Psoas muscle (tissue), 8 donors: ENCODE measurements around the gene ZNF578. TPM values are rescaled to one million over a fixed set of nuclear protein-coding genes. Genes with fewer than 3 reads are reported as not detected.
A peak's percentile ranks its signal among the peaks of the same experiment; 100 is the strongest.
"Not testable (repeated sequence)": the region's sequence is repeated elsewhere in the genome, so short reads cannot be mapped to it uniquely, and the experiment has no call there.

Source experiments
- ATAC-seq, 4 donors: fragments of 200-7000 bp; cut with Tn5 transposase; one replicate each; pipeline ENCODE4 v1.9.1; 2020; ENCODE audit warnings: moderate library complexity in 3 of 4, mild to moderate bottlenecking in 2 of 4
- DNase-seq, 2 donors: peaks; one replicate each; pipeline ENCODE4 v3.0.0-alpha.2; 2020
- H3K27ac ChIP-seq: fragments of 200-600 bp; one replicate; pipeline ENCODE4 v1.8.0; 2022
- H3K27me3 ChIP-seq, 3 donors: fragments of 200-600 bp in 1 of 3; one replicate each; pipeline versions ENCODE4 v1.6.1 to v1.8.0; 2013 to 2022; ENCODE audit warnings: low read length in 2 of 3, mild to moderate bottlenecking in 2 of 3, moderate library complexity in 1 of 3; ENCODE audit not compliant: insufficient read depth in 3 of 3
- H3K36me3 ChIP-seq, 2 donors: fragments of 200-600 bp in 1 of 2; one replicate each; pipeline versions ENCODE4 v1.6.1 to v1.8.0; 2013 to 2022; ENCODE audit warnings: low read depth in 1 of 2, mild to moderate bottlenecking in 1 of 2, moderate library complexity in 1 of 2; ENCODE audit not compliant: insufficient read depth in 1 of 2
- H3K4me1 ChIP-seq: fragments of 200-600 bp; one replicate; pipeline ENCODE4 v1.8.0; 2022
- H3K4me3 ChIP-seq: fragments of 200-600 bp; one replicate; pipeline ENCODE4 v1.8.0; 2022; ENCODE audit warnings: mild to moderate bottlenecking
- H3K9me3 ChIP-seq: fragments of 200-600 bp; one replicate; pipeline ENCODE4 v1.8.0; 2022
- WGBS, 3 donors: extraction: QIAGEN DNeasy Blood & Tissue Kit; methylation state at CpG; one replicate each; pipeline versions ENCODE4 v1.1.6 to v1.1.7; 2013; 5-methylcytosine and 5-hydroxymethylcytosine counted together
- intact Hi-C, 2 donors: fragments of 100-400 bp; cut with DNase I; formaldehyde crosslinking; loops; one replicate each; pipeline versions ENCODE4 v1.11.0 to v1.14.2; 2022
- polyA plus RNA-seq, 3 donors: library from polyadenylated mRNA; stranded (reverse); fragments of 200-250 nt; gene quantifications; one replicate each; pipeline ENCODE4 v1.2.3, GENCODE V29; 2013
- total RNA-seq, 4 donors: library from RNA; stranded (reverse); fragmentation: NEBNext Ultra II Directional in 2 of 4; extraction: Animal tissue kit (Norgen Biotek cat#: 25700) in 2 of 4; gene quantifications; one replicate each; pipeline versions ENCODE4 v1.2.1 to v1.2.4, GENCODE V29; 2021 to 2023
- TF ChIP-seq, protein P1 (sequence below): fragments of 200-600 bp; IDR thresholded peaks from one replicate; pipeline ENCODE4 v1.8.0; 2022; ENCODE audit warnings: antibody characterized with exemption
- donor health status: healthy with polysubstance abuse.
- donor health status: DM: no; HTN: no; CAD: no; lungs with moderate emphysema.
- donor health status: Bipolar disorder and iron deficiency.
- donor health status: healthy.
- donor health status: DM: yes; HTN: yes; CAD: no.
- donor health status: DM: no; HTN: no; CAD: no.
- donor health status: DM: no; HTN: no; CAD: no.
- donor health status: DM: yes; HTN: yes; CAD: no.

The ZNF578 gene
- total and polyA plus RNA-seq, 7 donors = 0.10 to 0.71 (median 0.41) TPM

DNA sequence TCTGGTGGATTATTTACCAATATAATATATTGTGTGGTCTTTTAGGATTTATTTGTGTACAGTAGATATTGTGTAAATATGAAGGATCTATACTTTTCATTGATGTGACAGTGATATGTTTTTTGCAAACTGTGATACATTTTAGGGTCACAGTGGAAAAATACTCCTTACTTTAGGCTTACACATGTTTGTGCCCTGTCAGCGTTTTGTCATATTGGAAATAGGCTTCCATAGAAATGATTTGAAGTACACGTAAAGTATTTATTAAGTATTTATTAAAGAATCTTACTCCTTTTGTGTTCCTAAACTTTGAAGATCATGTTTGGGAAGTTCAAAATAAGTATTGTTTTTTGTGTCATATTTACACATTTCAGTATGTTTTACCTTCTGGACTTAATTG, 79.1 kb downstream of the ZNF578 start:
- Histone ChIP-seq H3K4me3 (no peak overlapping the region), H3K27me3 (no peaks in the 10 kb centered on the region), H3K9me3 (no peaks in the 10 kb centered on the region), H3K4me1 (peaks cover 18% of the 10 kb centered on the region), H3K27ac (no peak overlapping the region), H3K36me3 (no peaks in the 10 kb centered on the region)
- ATAC-seq (no peak), DNase-seq (no peak)
- 92 to 97% (median 95%) methylated on average over 2 of the region's 2 CpGs for WGBS, 3 donors
- intact Hi-C loops = no loop called here
- TF ChIP-seq, protein P1, sequence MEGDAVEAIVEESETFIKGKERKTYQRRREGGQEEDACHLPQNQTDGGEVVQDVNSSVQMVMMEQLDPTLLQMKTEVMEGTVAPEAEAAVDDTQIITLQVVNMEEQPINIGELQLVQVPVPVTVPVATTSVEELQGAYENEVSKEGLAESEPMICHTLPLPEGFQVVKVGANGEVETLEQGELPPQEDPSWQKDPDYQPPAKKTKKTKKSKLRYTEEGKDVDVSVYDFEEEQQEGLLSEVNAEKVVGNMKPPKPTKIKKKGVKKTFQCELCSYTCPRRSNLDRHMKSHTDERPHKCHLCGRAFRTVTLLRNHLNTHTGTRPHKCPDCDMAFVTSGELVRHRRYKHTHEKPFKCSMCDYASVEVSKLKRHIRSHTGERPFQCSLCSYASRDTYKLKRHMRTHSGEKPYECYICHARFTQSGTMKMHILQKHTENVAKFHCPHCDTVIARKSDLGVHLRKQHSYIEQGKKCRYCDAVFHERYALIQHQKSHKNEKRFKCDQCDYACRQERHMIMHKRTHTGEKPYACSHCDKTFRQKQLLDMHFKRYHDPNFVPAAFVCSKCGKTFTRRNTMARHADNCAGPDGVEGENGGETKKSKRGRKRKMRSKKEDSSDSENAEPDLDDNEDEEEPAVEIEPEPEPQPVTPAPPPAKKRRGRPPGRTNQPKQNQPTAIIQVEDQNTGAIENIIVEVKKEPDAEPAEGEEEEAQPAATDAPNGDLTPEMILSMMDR = no peak

DNA sequence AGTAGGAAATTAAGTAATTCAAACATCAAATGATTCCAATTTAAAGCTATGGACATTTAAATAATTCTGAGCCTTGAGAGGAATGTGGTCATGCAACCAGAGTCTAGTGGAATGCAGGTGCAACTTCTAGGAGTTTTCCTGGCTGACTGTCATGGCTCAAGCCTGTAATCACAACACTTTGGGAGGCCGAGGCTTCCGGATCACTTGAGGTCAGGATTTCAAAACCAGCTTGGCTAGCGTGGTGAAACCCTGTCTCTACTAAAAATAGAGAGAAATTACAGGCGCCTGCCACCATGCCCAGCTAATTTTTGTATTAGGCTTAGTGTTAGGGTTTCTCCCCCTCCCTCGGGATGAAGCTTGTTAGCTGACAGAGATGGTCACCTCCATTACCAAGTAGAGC, 80.5 kb downstream of the ZNF578 start:
- H3K27ac ChIP-seq = peak overlapping the region; percentile 76
- H3K4me1 ChIP-seq = peaks cover 12% of the 10 kb centered on the region
- H3K36me3 ChIP-seq = no peaks in the 10 kb centered on the region
- H3K27me3 ChIP-seq = no peaks in the 10 kb centered on the region
- peak overlapping the region; percentile 28 for H3K4me3 ChIP-seq
- DNase-seq (peak; percentile 42 to 74), ATAC-seq (peak; percentile 82 to 88 (median 87))
- TF ChIP-seq, protein P1 = no peak
- no peaks in the 10 kb centered on the region for H3K9me3 ChIP-seq
- intact Hi-C loops = no loop called here
- WGBS, 3 donors = 25 to 40% (median 29%) methylated on average over 5 of the region's 5 CpGs

DNA sequence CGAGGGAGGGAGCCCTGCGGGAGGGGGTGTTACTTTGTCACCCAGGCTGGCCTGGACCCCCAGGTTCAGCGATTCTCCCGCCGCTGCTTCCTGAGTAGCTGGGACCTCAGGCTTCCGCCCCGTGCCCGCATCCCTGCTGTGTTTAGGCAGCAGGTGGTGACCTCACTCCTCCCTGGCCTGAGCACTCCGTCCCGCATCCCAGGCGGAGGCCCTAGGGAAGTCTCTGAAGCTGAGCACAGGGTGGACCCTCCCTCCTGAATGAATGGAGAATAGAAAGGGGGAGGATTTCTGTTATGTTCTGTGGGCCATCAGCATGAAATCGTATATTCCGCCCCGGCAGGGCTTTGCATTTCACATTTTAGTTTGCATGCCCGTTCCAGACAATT, 82.0 kb downstream of the ZNF578 start:
- H3K36me3 ChIP-seq, H3K9me3 ChIP-seq, H3K27me3 ChIP-seq: not testable (repeated sequence)
- Histone ChIP-seq H3K4me3 (peak overlapping the region; percentile 62), H3K4me1 (peaks cover 12% of the 10 kb centered on the region), H3K27ac (peak overlapping the region; percentile 70)
- ATAC-seq = peak in 1 of 4 donors; percentile 15
- intact Hi-C loops = loop anchor here in 1 of 2 donors (5.0 kb wide), 2 partner anchors 37 to 67 kb away; partner anchors contain the start of gene ZNF701
- WGBS, 3 donors = 1 to 5% (median 4%) methylated on average over 14 to 15 of the region's 15 CpGs
- peak; percentile 27 to 58 for DNase-seq

DNA sequence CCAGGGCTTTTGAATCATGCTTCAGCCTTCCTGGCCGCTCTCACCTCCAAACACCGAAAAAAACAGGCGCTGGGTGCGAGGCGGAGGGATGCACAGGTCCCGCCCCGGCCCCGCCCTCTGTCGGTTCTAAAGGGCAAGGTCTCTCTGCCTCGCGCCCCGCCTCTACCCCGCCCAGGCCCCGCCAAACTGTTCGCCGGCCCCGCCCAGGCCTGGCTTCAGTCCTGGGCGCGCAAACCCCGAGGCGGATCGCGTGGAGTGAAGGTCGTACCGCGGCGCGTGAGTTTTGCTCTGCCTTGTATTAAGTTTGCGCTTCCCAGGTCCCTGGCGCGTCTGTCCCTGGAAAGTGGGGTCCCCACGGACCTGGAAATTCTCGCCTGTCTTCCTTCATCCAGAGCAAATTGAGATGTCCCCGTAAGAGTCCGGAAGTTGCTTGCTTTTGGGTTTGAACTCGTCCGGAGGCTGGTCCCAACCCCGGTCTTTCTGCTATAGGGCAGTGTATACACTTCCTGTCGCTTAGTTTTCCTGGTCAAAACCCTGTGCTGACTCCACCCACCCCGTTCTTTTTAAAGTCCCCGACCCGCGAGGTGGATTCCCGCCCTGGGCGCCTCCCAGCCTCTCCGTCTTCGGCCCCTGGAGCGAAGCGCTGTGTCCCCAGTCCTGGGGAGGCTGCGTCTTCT, 82.6 kb downstream of the ZNF578 start:
- H3K4me1 ChIP-seq = peaks cover 12% of the 10 kb centered on the region
- H3K9me3 ChIP-seq = no peaks in the 10 kb centered on the region
- TF ChIP-seq, protein P1 = peak; percentile 27
- ATAC-seq (peak; percentile 90 to 93 (median 92)), DNase-seq (peak; percentile 91 to 93)
- no peaks in the 10 kb centered on the region for H3K27me3 ChIP-seq
- WGBS, 3 donors = 1 to 5% (median 2%) methylated on average over 50 of the region's 50 CpGs
- H3K4me3 ChIP-seq = peak overlapping the region; percentile 62
- peak overlapping the region; percentile 70 for H3K27ac ChIP-seq
- no peaks in the 10 kb centered on the region for H3K36me3 ChIP-seq
- intact Hi-C loops = loop anchor here in 1 of 2 donors (5.0 kb wide), 2 partner anchors 36 to 66 kb away; partner anchors contain the start of gene ZNF701

DNA sequence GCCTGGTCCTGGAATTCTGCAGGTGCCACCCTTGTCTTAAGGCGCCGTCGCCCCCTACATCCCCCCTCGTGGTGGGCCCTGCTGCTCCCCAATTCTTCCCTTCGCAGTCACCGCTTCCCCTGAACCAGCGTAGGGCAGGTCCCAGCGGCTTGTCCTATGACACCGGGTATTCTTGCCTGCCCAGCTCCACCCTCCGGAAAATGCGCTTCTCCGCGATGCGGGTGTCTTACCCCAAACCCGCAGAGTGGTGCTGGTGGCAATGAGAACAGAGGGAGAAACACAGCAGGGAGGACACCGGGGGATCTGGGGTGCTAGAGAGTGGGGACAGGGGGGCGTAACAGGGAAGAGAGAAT, 83.1 kb downstream of the ZNF578 start:
- intact Hi-C loops = loop anchor here in 1 of 2 donors (5.0 kb wide), 2 partner anchors 36 to 66 kb away; partner anchors contain the start of gene ZNF701
- peak in 1 of 2 donors; percentile 24 for DNase-seq
- 7 to 17% (median 12%) methylated on average over 16 to 17 of the region's 17 CpGs for WGBS, 3 donors

DNA sequence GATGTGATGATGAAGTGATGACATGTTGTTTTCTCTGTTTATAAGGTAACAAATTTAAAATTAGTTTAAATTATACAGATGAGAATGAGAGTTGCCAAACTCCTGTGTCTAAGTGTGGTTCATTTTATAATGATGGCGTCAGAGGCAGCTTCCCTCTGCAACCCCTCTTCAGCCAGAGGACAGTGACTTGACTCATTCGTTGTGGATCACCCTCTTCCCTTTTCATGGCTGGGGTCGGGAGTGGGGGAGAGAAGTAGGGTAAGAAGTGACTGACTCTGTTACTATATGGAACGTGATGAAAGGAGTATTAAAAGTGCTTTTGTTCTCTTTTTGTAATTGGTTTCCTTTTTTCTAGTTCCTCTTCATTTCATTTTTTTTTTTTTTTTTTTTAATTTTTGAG, 85.5 kb downstream of the ZNF578 start:
- intact Hi-C loops = loop anchor here in 1 of 2 donors (5.0 kb wide), 2 partner anchors 33 to 63 kb away; partner anchors contain the start of gene ZNF701
- not testable (repeated sequence) for DNase-seq, H3K27ac ChIP-seq, H3K27me3 ChIP-seq, H3K4me3 ChIP-seq, ATAC-seq, H3K9me3 ChIP-seq
- Histone ChIP-seq H3K4me1 (peaks cover 12% of the 10 kb centered on the region), H3K36me3 (peaks cover 0 to 13% of the 10 kb centered on the region in 2 donors)
- WGBS, 3 donors = 72 to 83% (median 74%) methylated on average over 4 of the region's 4 CpGs

More for the DNA sequence above, 83.1 kb downstream of the ZNF578 start:
- no peaks in the 10 kb centered on the region for H3K27me3 ChIP-seq
- TF ChIP-seq, protein P1 = no peak
- H3K36me3 ChIP-seq = peaks cover 0 to 2% of the 10 kb centered on the region in 2 donors
- peaks cover 12% of the 10 kb centered on the region for H3K4me1 ChIP-seq
- H3K9me3 ChIP-seq = no peaks in the 10 kb centered on the region
- peak overlapping the region; percentile 62 for H3K4me3 ChIP-seq
- peak overlapping the region; percentile 70 for H3K27ac ChIP-seq
- peak in 3 of 4 donors; percentile 5 to 12 (median 5) for ATAC-seq

DNA sequence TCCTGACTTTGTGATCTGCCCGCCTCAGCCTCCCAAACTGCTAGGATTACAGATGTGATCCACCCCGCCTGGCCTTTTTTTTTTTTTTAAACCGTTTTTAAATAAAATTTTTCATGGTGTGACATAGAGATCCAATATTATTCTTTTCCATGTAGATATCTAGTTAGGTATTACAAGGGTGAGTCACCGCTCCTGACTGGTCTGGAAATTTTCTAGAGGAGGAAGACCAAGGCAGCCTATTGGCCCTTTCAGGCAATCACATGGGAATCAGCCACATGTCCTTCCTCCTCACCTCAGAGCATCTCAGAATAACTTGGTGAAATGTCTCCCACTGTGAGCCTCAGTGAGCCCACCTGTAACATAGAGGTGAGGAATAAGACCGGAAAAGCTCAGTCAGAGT, 87.8 kb downstream of the ZNF578 start:
- 90 to 95% (median 94%) methylated on average over 5 of the region's 5 CpGs for WGBS, 3 donors
- ATAC-seq, H3K27ac ChIP-seq, H3K27me3 ChIP-seq, DNase-seq, H3K9me3 ChIP-seq, intact Hi-C loops, H3K4me3 ChIP-seq, H3K4me1 ChIP-seq: not testable (repeated sequence)
- peaks cover 2 to 36% of the 10 kb centered on the region in 2 donors for H3K36me3 ChIP-seq
